H9 (cell line): ENCODE data around the gene CYP2S1. TPM values are rescaled to one million over a fixed set of nuclear protein-coding genes. Genes with fewer than 3 reads are reported as not detected.

ENCODE experiments used
- DNase-seq: peaks from one replicate; pipeline ENCODE4 v3.0.0-alpha.2; 2017
- H2AFZ ChIP-seq: one replicate; pipeline ENCODE4 v1.6.1; 2013; ENCODE audit warnings: mild to moderate bottlenecking, low read length, control low read depth, moderate library complexity
- H2AK5ac ChIP-seq: 2 replicates; pipeline ENCODE4 v1.6.1; 2013; ENCODE audit warnings: low read length, control low read depth, mixed read lengths; ENCODE audit not compliant: insufficient read length
- H2BK120ac ChIP-seq: one replicate; pipeline ENCODE4 v1.6.1; 2013; ENCODE audit warnings: low read depth, mild to moderate bottlenecking, low read length, control low read depth, inconsistent platforms; ENCODE audit not compliant: poor library complexity, severe bottlenecking
- H2BK12ac ChIP-seq: 2 replicates; pipeline ENCODE4 v1.6.1; 2013; ENCODE audit warnings: low read length, control low read depth, mixed read lengths, low read depth; ENCODE audit not compliant: insufficient read length
- H2BK15ac ChIP-seq: 2 replicates; pipeline ENCODE4 v1.6.1; 2013; ENCODE audit warnings: low read depth, low read length, control low read depth
- H2BK20ac ChIP-seq: one replicate; pipeline ENCODE4 v1.6.1; 2013; ENCODE audit warnings: low read depth, mild to moderate bottlenecking, low read length, control low read depth, inconsistent platforms; ENCODE audit not compliant: poor library complexity, severe bottlenecking
- H2BK5ac ChIP-seq: 2 replicates; pipeline ENCODE4 v1.6.1; 2013; ENCODE audit warnings: low read length, control low read depth, mixed read lengths; ENCODE audit not compliant: insufficient read length
- H3K14ac ChIP-seq: 2 replicates; pipeline ENCODE4 v1.6.1; 2013; ENCODE audit warnings: low read length, control low read depth; ENCODE audit not compliant: insufficient read depth
- H3K18ac ChIP-seq: 2 replicates; pipeline ENCODE4 v1.6.1; 2013; ENCODE audit warnings: low read depth, mild to moderate bottlenecking, mixed read lengths, low read length, control low read depth; ENCODE audit not compliant: insufficient read length
- H3K23ac ChIP-seq: 2 replicates; pipeline ENCODE4 v1.6.1; 2013; ENCODE audit warnings: low read length, control low read depth, mixed read lengths, low read depth; ENCODE audit not compliant: insufficient read length
- H3K23me2 ChIP-seq: 2 replicates; pipeline ENCODE4 v1.6.1; 2013; ENCODE audit warnings: low read depth, mild to moderate bottlenecking, mixed read lengths, low read length, control low read depth; ENCODE audit not compliant: insufficient read length, poor library complexity, severe bottlenecking
- H3K27ac ChIP-seq: 2 replicates; pipeline ENCODE4 v1.5.1; 2013; ENCODE audit warnings: low read length, control low read depth, mixed read lengths, low read depth; ENCODE audit not compliant: insufficient read length
- H3K27me3 ChIP-seq: 2 replicates; pipeline ENCODE4 v1.6.1; 2013; ENCODE audit warnings: low read length, control low read depth, inconsistent platforms; ENCODE audit not compliant: insufficient read depth
- H3K4ac ChIP-seq: 2 replicates; pipeline ENCODE4 v1.6.1; 2013; ENCODE audit warnings: low read depth, mild to moderate bottlenecking, control low read depth, inconsistent platforms, low read length, moderate library complexity
- H3K4me1 ChIP-seq: 2 replicates; pipeline ENCODE4 v1.6.1; 2013; ENCODE audit warnings: low read length, control low read depth, inconsistent platforms; ENCODE audit not compliant: insufficient read depth
- H3K4me2 ChIP-seq: 2 replicates; pipeline ENCODE4 v1.6.1; 2013; ENCODE audit warnings: low read length, control low read depth, mixed read lengths; ENCODE audit not compliant: insufficient read length, insufficient read depth
- H3K56ac ChIP-seq: 2 replicates; pipeline ENCODE4 v1.6.1; 2013; ENCODE audit warnings: low read depth, mild to moderate bottlenecking, mixed read lengths, low read length, control low read depth; ENCODE audit not compliant: insufficient read length
- H3K79me1 ChIP-seq: 2 replicates; pipeline ENCODE4 v1.6.1; 2013; ENCODE audit warnings: low read depth, mild to moderate bottlenecking, moderate library complexity, low read length, control low read depth, inconsistent platforms; ENCODE audit not compliant: insufficient read depth, poor library complexity, severe bottlenecking
- H3K79me2 ChIP-seq: 2 replicates; pipeline ENCODE4 v1.6.1; 2013; ENCODE audit warnings: low read length, control low read depth, inconsistent platforms; ENCODE audit not compliant: insufficient read depth
- H3K9ac ChIP-seq: 2 replicates; pipeline ENCODE4 v1.6.1; 2013; ENCODE audit warnings: low read length, control low read depth, mixed read lengths; ENCODE audit not compliant: insufficient read length; ENCODE audit errors: extremely low read depth
- H3K9me3 ChIP-seq: one replicate; pipeline ENCODE4 v1.6.1; 2013; ENCODE audit warnings: low read depth, low read length, inconsistent platforms; ENCODE audit not compliant: control insufficient read depth
- H3T11ph ChIP-seq: one replicate; pipeline ENCODE4 v1.6.1; 2013; ENCODE audit warnings: mild to moderate bottlenecking, low read length, control low read depth, inconsistent platforms
- H4K20me1 ChIP-seq: one replicate; pipeline ENCODE4 v1.6.1; 2013; ENCODE audit not compliant: control insufficient read depth, insufficient read length, insufficient read depth
- H4K5ac ChIP-seq: 2 replicates; pipeline ENCODE4 v1.6.1; 2013; ENCODE audit warnings: low read depth, mild to moderate bottlenecking, mixed read lengths, low read length, control low read depth; ENCODE audit not compliant: insufficient read length
- H4K8ac ChIP-seq: replicated peaks from 2 replicates; pipeline ENCODE4 v1.6.1; 2013; ENCODE audit warnings: low read length, control low read depth, mixed read lengths, low read depth; ENCODE audit not compliant: insufficient read length
- H4K91ac ChIP-seq: 2 replicates; pipeline ENCODE4 v1.6.1; 2013; ENCODE audit warnings: low read depth, mild to moderate bottlenecking, moderate library complexity, mixed read lengths, low read length, control low read depth; ENCODE audit not compliant: insufficient read length
- H3K27ac Mint-ChIP-seq, 3 experiments: 2 replicates in 2 of 3; 3 replicates in 1 of 3; pipeline ENCODE4 v1.8.0; 2020 to 2021; ENCODE audit warnings: mixed read lengths in 3 of 3, mild to moderate bottlenecking in 1 of 3, moderate library complexity in 1 of 3
- H3K27me3 Mint-ChIP-seq: 2 replicates; pipeline ENCODE4 v1.8.0; 2021; ENCODE audit warnings: low read depth, mild to moderate bottlenecking, moderate library complexity, mixed read lengths
- H3K36me3 Mint-ChIP-seq, 3 experiments: 2 replicates in 2 of 3; 3 replicates in 1 of 3; pipeline ENCODE4 v1.8.0; 2020 to 2021; ENCODE audit warnings: low read depth in 3 of 3, mixed read lengths in 3 of 3; ENCODE audit not compliant: insufficient read depth in 1 of 3
- H3K4me1 Mint-ChIP-seq, 2 experiments: 2 replicates each; pipeline ENCODE4 v1.8.0; 2020; ENCODE audit warnings: mixed read lengths in 2 of 2
- H3K4me3 Mint-ChIP-seq, 2 experiments: 2 replicates in 1 of 2; 3 replicates in 1 of 2; pipeline ENCODE4 v1.8.0; 2020 to 2021; ENCODE audit warnings: mild to moderate bottlenecking in 2 of 2, mixed read lengths in 2 of 2, moderate library complexity in 1 of 2
- H3K9me3 Mint-ChIP-seq, 2 experiments: 2 replicates in 1 of 2; 3 replicates in 1 of 2; pipeline ENCODE4 v1.8.0; 2020; ENCODE audit warnings: mild to moderate bottlenecking in 2 of 2, mixed read lengths in 2 of 2, moderate library complexity in 1 of 2
- WGBS: extraction: QIAGEN DNeasy Blood & Tissue Kit; methylation state at CpG from one replicate; pipeline ENCODE4 v1.1.7; 2013; ENCODE audit warnings: missing lambda C conversion rate, low lambda C conversion rate, mixed read lengths; ENCODE audit not compliant: insufficient read length; ENCODE audit errors: extremely low coverage; 5-methylcytosine and 5-hydroxymethylcytosine counted together
- total RNA-seq: library from RNA; stranded (reverse); gene quantifications from 2 replicates; pipeline ENCODE4 v1.2.1, GENCODE V29; 2021
- TF ChIP-seq, protein P1 (sequence below): fragments of 200-600 bp; sonication (generic); conservative IDR thresholded peaks from 3 replicates; pipeline ENCODE4 v1.8.0; 2021; ENCODE audit warnings: antibody characterized with exemption, mild to moderate bottlenecking

CYP2S1 gene
- total RNA-seq, 1 experiment from 2014 or later, result 159 TPM

DNA sequence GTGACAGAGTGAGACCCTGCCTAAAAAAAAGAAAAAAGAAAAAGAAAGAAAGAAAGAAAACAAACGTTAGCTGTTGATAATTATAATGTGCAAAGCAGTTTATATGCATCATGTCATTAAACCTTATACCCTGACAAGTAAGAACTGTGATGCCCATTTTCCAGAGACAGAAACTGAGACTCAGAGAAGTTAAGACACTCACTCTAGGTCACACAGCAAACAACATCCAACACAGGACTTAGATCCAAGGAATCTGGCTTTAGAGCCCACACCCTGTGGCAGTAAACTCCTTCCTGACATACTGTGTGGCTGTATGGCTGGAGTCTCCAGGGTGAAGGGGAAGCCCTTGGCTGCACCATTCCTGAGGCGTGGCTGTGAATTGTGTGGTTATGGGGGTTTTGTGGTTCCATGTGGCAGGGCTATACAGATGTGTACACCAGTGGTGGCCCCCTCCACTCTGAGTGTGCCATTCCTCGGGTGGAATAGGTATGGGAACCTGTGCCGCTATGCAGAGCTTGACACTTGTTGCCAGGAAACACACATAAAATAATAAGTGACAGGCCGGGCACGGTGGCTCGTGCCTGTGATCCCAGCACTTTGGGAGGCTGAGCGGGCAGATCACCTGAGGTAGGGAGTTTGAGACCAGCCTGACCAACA, 41.6 kb downstream of the CYP2S1 start:
- H3K27ac ChIP-seq, result no peak overlapping the region
- H3K23me2 ChIP-seq, result no peaks in the 10 kb centered on the region
- H3T11ph ChIP-seq, result no peak overlapping the region
- no peak for DNase-seq
- H2BK120ac ChIP-seq, result no peak overlapping the region
- H3K23ac ChIP-seq, result no peak overlapping the region
- no peaks in the 10 kb centered on the region for H3K4me1 ChIP-seq
- no peak overlapping the region for H3K18ac ChIP-seq
- no peak overlapping the region for H3K56ac ChIP-seq
- no peak overlapping the region for H2AK5ac ChIP-seq
- no peak overlapping the region for H3K27ac Mint-ChIP-seq
- no peaks in the 10 kb centered on the region for H3K79me1 ChIP-seq
- no peak overlapping the region for H2AFZ ChIP-seq
- H4K8ac ChIP-seq, result no peak overlapping the region
- no peak overlapping the region for H4K91ac ChIP-seq
- no peaks in the 10 kb centered on the region for H3K27me3 Mint-ChIP-seq
- no peaks in the 10 kb centered on the region; the same call in 1 of the 2 replicates for H3K79me2 ChIP-seq
- no peak overlapping the region for H4K5ac ChIP-seq
- H3K36me3 Mint-ChIP-seq, result peaks cover 0 to 24% (median 5%) of the 10 kb centered on the region in 3 experiments
- TF ChIP-seq, protein P1, sequence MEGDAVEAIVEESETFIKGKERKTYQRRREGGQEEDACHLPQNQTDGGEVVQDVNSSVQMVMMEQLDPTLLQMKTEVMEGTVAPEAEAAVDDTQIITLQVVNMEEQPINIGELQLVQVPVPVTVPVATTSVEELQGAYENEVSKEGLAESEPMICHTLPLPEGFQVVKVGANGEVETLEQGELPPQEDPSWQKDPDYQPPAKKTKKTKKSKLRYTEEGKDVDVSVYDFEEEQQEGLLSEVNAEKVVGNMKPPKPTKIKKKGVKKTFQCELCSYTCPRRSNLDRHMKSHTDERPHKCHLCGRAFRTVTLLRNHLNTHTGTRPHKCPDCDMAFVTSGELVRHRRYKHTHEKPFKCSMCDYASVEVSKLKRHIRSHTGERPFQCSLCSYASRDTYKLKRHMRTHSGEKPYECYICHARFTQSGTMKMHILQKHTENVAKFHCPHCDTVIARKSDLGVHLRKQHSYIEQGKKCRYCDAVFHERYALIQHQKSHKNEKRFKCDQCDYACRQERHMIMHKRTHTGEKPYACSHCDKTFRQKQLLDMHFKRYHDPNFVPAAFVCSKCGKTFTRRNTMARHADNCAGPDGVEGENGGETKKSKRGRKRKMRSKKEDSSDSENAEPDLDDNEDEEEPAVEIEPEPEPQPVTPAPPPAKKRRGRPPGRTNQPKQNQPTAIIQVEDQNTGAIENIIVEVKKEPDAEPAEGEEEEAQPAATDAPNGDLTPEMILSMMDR, result no peak
- no peak overlapping the region for H2BK5ac ChIP-seq
- H3K14ac ChIP-seq, result no peak overlapping the region
- no peaks in the 10 kb centered on the region for H3K9me3 ChIP-seq
- no peaks in the 10 kb centered on the region for H3K27me3 ChIP-seq
- no peaks in the 10 kb centered on the region for H4K20me1 ChIP-seq
- H3K4me1 Mint-ChIP-seq, result no peaks in the 10 kb centered on the region
- no peak overlapping the region for H2BK12ac ChIP-seq
- no CpG with 5 or more reads among the region's 8 CpGs for WGBS
- no peak overlapping the region for H2BK20ac ChIP-seq
- no peak overlapping the region for H3K9ac ChIP-seq
- H3K4ac ChIP-seq, result no peak overlapping the region
- H3K4me3 Mint-ChIP-seq, result no peak overlapping the region
- no peak overlapping the region for H3K4me2 ChIP-seq
- H3K9me3 Mint-ChIP-seq, result no peaks in the 10 kb centered on the region
- H2BK15ac ChIP-seq, result no peak overlapping the region
